Activated T-helper 1 cell treated with Interleukin-2 at 50 U/mL for 16 hours (primary cell): ENCODE measurements around the gene PHYH.
"Not testable (repeated sequence)": the region's sequence is repeated elsewhere in the genome, so short reads cannot be mapped to it uniquely, and the experiment has no call there.

Experiments used
- DNase-seq: peaks from one replicate; pipeline ENCODE4 v3.0.0-alpha.2; 2020; ENCODE audit warnings: low read depth

The PHYH gene

DNA sequence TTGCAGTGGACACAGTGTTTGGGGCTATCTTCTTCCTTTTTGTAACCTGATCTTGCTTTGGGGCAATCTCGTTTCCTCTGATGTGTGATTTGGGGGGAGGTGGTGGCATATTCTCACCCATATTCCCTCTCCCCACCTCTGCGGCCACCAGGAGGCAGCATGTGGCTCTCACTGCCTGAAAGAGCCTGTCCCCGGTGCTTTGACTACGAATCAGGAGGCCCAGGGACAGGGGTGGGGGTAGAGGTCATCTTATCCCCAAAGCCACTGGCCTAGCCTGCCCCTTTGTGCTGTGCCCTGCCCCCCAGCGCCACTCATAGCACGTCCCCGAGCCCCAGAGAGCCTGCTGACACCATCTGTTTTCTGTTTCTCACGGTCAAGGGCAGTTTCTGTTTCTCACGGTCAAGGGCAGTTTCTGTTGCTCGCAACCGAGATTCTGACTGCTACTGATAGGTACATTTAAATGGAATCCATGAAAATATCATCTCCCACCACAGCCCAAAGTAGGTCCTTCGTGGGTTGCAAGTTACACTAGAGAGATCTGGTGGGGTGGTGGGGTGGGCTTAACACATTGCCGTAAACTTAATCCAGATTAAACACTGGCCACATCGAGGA is 28.2 kb downstream of the PHYH start:
- peak; percentile 19 for DNase-seq

DNA sequence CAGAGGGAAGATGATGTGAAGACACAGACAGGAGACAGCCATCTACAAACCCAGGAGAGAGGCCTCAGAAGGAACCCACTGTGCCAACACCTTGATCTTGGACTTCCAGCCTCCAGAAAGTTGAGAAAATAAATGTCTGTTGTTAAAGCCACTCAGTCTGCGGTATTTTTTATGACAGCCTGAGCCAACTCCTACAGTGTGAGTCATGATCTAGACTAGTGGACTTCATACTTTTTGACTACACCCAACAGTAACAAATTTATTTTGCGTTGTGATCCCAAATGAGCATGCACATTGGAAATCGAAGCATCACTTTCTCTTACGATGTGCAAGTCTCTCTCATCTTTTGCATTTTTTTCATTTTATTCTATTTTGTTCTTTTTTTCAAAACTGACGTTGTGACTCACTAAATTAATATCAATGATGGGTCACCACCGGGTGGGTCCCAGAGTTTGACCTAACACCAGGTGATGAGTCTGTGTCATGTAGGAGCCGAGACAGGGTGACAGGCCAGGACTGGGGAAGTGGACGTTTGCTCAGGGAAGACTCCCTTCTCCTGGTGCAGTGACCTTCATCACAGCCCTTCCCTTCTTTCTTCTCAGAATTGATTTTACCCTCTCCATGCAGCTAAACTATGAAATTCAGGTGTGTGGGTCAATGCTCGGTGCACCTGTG is 28.9 kb downstream of the PHYH start:
- no peak for DNase-seq

DNA sequence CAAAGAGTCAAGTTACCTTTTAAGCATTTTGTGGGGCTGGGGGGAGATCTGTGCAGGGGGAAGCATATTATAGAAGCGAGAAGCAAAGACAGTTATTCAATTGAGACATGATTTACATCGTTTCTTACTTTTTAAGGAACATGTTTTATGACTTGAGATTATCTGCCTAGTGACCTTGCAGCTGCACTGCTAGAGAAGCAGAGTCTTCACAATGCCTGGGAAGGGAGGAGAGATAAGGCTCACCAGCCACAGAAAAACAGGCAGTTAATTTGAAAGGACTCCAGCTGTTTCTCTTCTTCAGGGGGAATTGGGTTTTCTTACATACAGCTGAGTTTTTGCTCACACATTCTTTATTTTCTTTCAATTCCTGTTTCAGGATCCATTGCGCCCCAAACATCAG is 31.0 kb downstream of the PHYH start:
- DNase-seq = no peak

DNA sequence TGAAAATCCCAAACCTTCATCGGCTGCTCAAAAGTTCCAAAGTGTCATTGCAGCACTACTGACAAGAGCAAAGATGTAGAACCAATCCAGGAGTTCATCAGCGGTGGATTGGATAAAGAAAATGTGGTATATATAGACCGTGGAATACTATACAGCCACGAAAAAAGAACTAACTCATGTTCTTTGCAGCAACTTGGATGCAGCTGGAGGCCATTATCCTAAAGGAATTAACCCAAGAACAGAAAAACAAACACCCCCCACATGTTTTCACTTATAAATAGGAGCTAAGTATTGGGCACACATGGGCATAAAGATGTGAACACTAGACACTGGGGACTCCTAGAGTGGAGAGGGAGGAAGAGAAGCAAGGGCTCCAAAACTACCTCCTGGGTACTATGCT is 31.6 kb downstream of the PHYH start:
- no peak for DNase-seq

DNA sequence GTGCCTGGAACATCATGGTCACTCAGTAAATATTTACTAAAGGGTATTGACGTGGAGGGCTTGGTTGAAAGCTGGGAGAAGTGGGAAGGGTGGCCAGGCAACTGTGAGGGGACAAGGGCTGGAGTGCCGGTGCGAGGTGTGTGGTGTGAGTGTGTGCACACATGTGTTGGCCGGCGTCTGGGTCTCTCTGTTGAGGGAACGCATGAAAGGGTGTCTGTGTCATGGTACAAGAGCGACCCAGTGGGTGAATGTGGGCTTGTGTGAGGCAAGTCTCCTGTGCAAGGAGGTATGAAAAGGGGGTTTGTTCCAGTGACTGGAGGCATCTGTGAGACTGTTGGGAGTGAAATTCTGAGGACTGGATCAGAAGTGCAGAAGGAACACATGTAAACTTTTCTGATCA is 36.3 kb downstream of the PHYH start:
- DNase-seq = no peak

DNA sequence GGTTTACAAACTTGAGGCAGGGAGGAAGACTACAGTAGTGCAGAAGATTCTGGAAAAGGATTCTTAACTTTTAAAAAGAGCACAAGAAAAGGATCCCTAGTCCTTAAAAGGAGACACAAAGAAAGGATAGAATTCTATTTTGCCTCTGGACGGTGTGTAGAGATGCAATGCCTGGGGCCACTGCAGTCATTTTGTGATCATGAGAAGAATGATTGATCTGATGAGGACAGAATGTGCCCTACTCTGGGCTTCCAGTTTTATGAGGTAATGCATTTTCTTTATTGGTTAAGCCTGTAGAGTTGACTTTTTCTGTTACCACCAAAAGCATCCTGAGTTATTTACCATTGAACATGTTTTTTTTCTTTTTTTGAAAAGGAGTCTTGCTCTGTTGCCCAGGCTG is 37.4 kb downstream of the PHYH start:
- no peak for DNase-seq

DNA sequence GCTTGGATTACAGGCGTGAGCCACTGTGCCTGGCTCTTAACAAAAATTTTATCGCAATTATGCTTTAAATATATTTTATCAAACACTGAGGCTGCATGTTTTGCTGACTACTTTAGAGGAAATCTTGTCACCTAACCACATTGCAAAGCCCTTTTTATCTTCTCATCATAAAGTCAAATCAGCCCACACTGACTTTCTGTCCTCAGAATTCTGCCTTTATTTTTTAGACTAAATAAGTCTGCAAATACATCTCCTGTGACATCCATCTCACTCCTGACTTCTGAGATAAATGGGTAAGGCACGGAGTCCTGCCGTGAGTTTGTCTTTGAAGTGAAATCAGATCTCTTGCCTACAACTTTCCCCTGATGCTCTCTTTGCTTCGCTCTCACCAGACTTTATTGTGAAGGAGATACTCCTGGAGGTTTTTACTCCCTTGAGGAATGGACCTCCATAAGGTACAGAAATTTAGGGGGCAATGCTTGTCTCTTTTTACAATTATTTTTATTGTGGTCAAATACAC is 42.2 kb downstream of the PHYH start:
- no peak for DNase-seq

DNA sequence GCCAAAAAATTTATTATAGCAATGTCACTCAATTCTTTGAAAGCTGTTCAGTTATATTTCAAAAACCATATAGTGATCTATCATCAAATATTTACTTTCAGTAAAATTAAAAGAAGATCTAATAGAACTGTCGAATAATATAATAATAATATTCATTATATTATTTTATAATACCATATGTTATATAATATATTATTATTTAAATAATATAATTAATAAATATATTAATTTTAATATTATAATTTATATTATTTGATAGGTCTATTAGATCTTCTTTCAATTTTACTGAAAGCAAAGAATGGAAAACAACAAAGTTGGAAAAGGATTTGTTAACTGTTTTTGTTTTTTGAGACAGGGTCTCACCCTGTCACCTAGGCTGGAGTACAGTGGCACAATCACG is 43.2 kb downstream of the PHYH start:
- DNase-seq = no peak

DNA sequence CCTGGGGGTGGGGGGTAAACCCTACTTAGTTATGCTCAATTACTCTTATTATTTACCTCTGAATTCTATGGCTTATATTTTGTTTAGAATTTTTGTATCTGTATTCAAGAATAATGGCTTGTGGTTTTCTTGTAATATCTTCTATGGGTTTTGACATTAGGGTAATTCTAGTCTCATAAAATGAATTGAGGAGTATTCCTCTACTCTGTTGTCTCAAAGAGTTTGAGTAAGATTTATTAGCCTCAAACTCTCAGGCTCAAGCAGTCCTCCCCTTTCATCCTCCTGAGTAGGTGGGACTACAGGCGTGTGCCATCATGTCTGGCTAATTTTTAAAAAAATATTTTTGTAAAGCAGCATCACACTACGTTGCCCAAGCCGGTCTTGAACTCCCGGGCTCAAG is 46.1 kb downstream of the PHYH start:
- DNase-seq = no peak

DNA sequence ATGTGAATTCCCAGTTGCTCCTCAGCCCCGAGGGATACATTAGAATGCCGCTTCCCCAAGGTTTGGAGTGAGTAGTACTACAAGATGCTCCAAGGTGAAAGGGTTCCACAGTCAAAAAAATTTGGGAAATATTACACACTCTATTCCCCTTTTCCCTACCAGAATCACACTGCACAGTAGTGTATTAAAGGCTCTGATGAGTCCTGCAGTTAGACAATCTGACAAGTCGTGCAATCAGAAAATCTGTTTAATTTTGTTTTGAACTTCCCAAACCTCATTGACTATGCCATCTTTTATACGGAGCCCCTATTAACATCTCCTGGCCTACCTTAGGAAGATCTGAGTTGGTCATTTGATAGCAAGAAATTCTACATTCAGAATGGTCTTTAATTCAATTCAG is 52.1 kb downstream of the PHYH start:
- DNase-seq = no peak

DNA sequence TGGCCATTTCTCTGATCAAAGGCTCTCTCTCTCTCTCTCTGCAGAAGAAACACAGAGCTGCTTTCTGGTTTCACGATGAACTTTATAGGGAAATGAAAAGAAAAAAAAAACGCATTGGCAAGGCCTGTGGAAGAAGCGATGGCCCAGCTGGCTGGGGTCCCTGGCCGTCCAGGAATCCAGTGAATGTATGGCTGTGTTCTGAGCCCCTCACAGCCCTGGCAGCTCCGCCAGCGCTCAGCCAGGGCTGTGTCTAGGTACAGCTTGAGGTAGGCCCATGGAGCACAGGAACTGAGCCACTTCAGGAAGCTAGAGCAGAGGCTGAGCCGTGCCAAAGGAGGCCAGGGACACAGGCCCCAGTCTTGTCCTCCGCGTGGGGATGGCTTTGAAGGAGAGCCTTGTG is 52.6 kb downstream of the PHYH start:
- no peak for DNase-seq

DNA sequence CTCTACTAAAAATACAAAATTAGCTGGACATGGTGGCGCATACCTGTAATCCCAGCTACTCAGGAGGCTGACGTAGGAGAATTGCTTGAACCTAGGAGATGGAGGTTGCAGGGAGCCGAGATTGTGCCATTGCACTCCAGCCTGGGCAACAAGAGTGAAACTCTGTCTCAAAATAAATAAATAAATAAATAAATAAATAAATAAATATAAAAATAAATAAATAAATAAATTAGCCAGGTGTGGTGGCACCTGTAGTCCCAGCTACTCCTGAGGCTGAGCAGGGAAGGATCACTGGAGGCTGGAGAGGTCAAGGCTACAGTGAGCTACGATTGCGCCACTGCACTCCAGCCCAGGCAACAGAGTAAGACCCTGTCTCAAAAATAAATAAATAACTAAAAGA is 57.6 kb downstream of the PHYH start:
- DNase-seq = not testable (repeated sequence)

DNA sequence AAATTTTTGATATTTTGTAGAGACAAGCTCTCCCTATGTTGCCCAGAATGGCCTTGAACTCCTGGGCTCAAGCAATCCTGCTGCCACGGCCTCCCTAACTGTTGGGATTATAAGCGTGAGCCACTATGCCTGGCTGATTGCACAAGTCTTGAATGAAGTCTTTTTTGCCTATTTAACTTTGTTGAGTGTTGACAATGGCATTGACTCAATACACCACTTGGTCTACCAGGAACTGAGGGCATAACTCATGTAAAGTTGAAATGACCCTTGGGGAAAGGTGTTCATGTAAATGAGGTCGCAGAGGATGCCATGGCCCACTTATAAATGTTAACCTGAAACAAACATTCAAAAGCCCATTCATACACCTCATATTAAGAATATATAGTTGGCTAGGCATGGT is 58.3 kb downstream of the PHYH start:
- no peak for DNase-seq

DNA sequence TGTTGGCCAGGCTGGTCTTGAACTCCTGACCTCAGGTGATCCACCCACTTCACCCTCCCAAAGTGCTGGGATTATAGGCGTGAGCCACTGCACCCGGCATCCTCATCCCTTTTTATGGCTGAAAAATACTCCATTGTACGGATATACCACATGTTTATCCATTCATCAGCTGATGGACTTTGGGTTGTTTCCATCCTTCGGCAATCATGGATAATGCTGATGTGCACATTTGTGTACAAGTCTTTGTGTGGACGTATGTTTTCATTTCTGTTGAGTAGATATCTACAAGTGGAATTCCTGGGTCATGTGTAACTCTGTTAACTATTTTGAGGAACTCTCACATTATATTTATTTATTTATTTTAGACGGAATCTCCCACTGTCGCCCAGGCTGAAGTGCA is 59.9 kb downstream of the PHYH start:
- DNase-seq = no peak

DNA sequence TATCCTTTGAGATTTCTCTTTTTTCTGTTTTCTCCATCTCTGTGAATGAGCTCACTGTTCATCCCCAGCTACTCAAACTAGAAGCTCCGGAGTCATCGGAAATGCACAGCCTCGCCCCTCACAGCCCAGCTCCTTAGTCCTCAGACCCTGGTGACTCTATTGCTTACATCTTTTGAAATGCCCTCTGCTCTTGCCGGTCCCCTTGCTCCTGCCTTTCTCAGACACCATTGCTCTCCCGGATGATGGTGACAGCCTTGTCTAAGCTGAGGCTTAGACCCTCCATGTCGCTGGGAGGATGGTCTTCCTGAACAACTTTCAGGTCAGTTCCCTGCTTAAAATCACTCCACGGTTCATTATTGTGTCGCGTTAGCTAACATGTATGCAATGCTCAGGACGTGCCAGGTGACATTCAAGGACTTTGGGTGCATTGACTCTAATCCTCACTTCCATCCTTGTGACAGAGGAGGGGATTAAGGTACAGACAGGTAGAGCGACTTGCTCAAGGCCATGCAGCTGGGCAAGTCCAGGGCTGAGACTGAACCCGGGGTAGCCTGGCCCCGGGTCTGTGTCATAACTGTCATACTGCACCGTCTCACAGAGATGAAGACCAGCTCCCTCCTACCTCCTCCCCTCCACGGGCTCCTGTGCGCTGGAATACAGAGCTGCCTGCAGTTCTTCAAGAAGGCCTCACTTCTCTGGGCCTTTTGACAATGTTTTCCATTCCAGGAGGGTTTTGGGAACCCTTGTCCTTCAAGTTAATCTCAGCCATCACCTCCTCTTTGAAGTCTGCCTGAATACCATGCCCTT is 61.4 kb downstream of the PHYH start:
- no peak for DNase-seq

DNA sequence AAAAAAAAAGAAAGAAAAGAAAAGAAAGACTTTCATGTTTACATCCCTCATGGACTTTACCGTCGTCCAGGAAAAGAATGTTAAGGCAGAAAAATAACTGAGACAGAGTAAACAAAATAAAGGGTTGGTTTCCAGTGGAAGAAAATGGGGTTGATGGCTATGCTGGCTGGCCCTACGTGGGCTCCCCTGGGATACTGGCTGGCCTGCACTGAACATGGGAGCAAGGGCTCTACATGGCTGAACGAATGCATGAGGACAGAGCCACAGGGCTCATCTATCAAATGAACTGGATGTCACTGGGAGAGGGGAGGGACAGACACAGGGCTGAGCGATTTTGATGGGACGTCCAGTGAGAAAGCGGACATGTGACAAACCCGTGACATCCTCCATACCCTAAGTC is 63.2 kb downstream of the PHYH start:
- DNase-seq = no peak

DNA sequence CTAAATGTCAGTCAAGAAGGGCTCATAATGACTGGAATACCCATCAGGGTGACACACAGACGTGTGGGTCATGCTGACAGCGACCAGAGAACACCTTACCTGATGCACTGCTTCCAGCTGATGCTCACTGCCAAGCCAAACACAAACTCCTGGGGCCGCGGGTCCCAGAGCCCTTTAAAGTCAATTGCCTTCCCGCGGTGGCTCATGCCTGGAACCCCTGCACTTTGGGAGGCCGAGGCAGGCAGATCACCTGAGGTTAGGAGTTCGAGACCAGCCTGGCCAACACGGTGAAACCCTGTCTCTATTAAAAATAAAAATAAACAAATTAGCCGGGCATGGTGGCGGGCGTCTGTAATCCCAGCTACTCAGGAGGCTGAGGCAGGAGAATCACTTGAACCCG is 65.1 kb downstream of the PHYH start:
- DNase-seq = not testable (repeated sequence)

DNA sequence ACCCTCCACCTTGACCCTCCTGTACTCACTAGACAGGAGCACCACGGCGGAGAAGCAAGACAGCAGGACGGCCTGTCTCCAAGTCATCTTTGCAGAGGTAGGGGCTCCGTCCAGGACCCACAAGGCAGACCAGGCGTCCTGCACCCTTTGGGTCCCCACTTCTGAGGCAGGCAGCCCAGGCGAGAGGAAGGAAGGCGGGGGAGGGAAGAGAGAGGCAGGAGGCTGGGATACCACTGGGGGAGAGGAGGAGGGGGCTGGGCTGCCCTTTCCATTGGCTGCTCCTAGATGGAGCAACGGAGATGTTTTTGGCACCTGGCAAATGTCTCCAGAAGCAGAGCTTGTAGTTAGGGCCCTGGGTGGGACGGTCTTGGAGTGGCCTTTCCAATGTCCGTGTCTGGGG is 65.7 kb downstream of the PHYH start, which contains the start of gene UCMA:
Gene UCMA (minus strand): TSS at position 203 of the 400 bp plus-strand sequence. CDS start 116 bp downstream, at position 87.
- DNase-seq = no peak

DNA sequence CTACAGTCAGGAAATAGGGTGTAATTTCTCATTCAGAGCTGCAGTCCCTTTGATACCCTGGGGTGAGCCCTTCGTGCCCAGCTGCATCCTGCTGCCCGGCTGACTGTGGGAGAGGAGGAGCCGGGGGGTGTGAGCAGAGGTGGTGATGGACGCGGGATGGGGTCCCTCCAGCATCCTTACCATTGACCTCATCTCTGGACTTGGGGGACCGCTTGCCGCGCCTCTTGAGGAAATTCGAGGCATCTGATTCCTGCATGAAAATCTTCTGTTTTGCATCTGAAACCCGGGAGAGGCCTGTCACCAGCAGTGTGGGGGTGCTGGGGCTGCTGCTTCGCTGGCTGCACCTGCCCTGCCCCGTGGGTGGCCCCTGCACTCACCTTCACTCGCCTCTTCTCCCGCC is 66.5 kb downstream of the PHYH start:
- DNase-seq = no peak

DNA sequence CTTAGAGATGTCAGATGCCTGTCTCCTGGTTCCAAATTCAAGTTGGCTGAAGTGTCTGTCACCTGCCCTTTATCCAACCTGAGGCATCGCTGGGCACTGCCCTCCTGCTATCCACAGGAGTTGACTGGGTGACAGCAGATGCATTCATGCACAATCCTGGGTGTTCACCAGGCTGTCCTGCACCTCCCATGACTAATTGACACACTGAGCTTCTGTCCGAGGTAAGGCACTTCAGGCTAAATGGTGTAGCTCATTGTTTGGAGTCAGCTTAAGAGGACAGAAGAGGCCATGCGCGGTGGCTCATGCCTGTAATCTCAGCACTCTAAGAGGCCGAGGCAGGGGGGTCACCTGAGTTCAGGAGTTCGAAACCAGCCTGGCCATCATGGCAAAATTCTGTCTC is 68.1 kb downstream of the PHYH start:
- no peak for DNase-seq

DNA sequence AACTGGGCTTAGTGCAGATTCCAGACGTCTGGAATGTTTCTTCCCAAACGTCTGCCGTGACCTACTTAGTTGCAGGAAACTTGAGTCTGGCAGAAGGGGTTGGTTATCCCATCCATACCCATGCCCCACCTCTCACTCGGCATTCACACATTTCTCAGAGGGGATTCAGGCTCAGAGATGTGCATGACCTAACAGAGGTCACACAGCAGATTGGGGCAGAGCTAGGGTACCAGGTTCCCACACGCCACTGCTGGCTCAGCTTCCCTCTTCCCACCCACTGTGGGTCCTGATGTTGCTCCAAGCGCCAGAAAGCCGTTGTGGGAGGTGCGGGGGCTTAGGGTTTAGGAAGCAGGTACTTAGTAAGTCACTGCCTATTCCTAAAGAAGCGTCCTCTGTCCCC is 68.7 kb downstream of the PHYH start:
- no peak for DNase-seq
